ENCODE measurements around the gene ERF. TPM values are rescaled to one million over a fixed set of nuclear protein-coding genes. Genes with fewer than 3 reads are reported as not detected.
A peak's percentile ranks its signal among the peaks of the same experiment; 100 is the strongest.

ERF gene
- polyA plus RNA-seq (2011; rRNA removed) (29.4 and 31.1 TPM in 2 replicates), polyA minus RNA-seq (2011; rRNA and poly(A)+ RNA removed) (45.7 and 49.3 TPM in 2 replicates)

DNA sequence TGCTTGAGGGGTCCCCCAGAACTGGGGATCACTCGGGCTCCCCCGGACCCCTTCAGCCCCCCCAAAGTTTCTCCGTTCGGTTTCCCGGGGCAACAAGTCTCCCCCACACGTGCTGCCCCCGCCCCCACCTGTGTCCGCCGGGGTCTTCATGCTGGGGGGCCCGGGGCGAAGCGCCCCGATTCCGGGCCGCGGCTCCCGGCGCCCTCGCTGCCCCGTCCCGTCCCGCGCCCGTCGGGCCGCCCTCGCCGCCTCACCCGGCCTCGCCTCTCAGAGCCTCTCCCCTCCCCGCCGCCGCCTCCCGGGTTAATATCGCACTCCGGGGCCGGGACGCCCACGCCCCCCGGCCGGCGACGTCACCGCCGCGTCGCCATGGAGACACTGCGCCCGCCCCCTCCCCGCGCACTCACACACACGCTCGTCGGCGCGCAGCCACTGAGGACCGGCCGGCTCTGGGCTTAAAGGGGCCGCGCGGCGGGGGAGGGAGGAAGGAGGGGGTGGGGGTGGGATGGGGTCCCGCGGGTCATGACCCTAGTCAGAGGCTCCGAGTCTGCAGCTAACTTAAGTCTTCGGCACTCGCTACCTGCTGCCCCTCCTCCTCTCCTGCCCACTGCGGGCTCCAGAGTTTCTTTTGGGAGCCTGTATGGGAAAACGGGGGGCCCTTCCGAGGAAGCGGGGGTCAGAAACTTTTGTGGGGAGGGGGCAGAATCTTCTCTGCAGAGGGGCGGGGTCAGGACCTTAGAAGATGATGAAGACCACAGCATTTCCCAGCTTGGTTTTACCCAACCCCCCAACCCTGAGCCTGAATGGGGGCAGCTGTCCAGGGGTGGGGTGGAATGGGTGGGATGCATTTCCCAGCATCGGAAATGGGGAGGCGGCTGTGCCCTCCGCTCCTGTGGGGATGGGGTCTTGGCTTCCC is at the start of gene ERF:
Gene ERF, minus strand, starts transcription at position 279 of the 916 bp plus-strand sequence. Its CDS starts 129 bp downstream, at position 150.
- ChIA-PET POLR2A (interaction anchor here (0.9 to 1.7 kb wide), 3 partner anchors 9 to 142 kb away, joined by 4 to 5 read pairs (median 4); no protein-coding TSS in a partner anchor), CTCF (interaction anchor here (2.0 kb wide), 1 partner anchor 25 kb away, joined by 7 read pairs; no protein-coding TSS in a partner anchor)
- Histone ChIP-seq H3K27me3 (ENCODE audit: control insufficient read depth, insufficient read depth, low read length) (no peaks in the 10 kb centered on the region), H3K4me3 (ENCODE audit: low read depth, low read length) (peak within 1 kb of the TSS; percentile 94), H3K9me3 (ENCODE audit: control insufficient read depth, insufficient read depth, low read length) (peaks cover 7% of the 10 kb centered on the region; the same call in 1 of the 2 replicates), H3K27ac (ENCODE audit: low read depth, low read length) (peak within 1 kb of the TSS; percentile 75)
- TF ChIP-seq, protein P1, sequence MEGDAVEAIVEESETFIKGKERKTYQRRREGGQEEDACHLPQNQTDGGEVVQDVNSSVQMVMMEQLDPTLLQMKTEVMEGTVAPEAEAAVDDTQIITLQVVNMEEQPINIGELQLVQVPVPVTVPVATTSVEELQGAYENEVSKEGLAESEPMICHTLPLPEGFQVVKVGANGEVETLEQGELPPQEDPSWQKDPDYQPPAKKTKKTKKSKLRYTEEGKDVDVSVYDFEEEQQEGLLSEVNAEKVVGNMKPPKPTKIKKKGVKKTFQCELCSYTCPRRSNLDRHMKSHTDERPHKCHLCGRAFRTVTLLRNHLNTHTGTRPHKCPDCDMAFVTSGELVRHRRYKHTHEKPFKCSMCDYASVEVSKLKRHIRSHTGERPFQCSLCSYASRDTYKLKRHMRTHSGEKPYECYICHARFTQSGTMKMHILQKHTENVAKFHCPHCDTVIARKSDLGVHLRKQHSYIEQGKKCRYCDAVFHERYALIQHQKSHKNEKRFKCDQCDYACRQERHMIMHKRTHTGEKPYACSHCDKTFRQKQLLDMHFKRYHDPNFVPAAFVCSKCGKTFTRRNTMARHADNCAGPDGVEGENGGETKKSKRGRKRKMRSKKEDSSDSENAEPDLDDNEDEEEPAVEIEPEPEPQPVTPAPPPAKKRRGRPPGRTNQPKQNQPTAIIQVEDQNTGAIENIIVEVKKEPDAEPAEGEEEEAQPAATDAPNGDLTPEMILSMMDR (IDR thresholded peaks at IDR 0.05; ENCODE audit: low read depth, low read length), result no peak
- peak; percentile 58 for DNase-seq (ENCODE audit: low read depth, low spot score)

DNA sequence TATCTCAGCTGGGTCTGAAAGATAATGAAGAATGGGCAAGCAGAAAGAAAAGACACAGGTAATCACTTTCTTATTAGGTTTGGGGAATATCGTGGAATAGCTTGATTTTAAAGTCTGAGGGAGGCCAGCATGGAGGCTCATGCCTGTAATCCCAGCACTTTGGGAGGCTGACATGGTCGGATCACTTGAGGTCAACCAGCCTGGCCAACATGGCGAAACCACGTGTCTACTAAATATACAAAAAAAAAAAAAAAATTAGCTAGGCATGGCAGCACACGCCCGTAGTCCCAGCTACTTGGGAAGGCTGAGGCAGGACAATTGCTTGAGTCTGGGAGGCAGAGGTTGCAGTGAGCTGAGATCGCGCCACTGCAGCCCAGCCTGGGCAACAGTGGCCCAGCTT is 48.9 kb upstream of the ERF start:
- TF ChIP-seq, protein P1 (IDR thresholded peaks at IDR 0.05; ENCODE audit: low read depth, low read length), result no peak
- Histone ChIP-seq H3K9me3 (ENCODE audit: control insufficient read depth, insufficient read depth, low read length) (peaks cover 6% of the 10 kb centered on the region; the same call in 1 of the 2 replicates), H3K4me3 (ENCODE audit: low read depth, low read length) (no peak overlapping the region), H3K27me3 (ENCODE audit: control insufficient read depth, insufficient read depth, low read length) (no peaks in the 10 kb centered on the region), H3K27ac (ENCODE audit: low read depth, low read length) (no peak overlapping the region)
- DNase-seq (ENCODE audit: low read depth, low spot score), result no peak
- ChIA-PET POLR2A (no interaction called here), CTCF (interaction anchor here (0.6 to 1.0 kb wide), 4 partner anchors 10 to 114 kb away, joined by 3 read pairs; no protein-coding TSS in a partner anchor)

DNA sequence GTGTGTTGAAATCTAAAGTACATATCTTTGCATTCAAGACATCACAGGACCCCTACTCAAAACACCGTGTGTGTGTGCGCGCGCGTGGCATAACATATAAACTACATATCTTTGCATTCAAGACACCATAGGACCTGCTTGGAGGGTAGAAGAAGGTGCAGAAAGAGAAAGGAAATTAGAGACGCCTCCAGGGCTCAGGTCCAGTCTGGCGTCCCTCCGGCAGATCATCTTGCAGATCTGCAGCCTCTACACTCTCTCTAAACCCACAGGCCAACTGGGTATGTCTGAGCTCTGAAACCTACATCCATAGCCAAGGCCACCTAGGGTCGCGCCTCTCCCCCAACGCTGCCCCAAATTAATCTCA is 48.2 kb upstream of the ERF start:
- Histone ChIP-seq H3K27me3 (ENCODE audit: control insufficient read depth, insufficient read depth, low read length) (no peaks in the 10 kb centered on the region), H3K4me3 (ENCODE audit: low read depth, low read length) (peak overlapping the region; percentile 81), H3K9me3 (ENCODE audit: control insufficient read depth, insufficient read depth, low read length) (peaks cover 6% of the 10 kb centered on the region; the same call in 1 of the 2 replicates), H3K27ac (ENCODE audit: low read depth, low read length) (peak overlapping the region; percentile 21)
- CTCF ChIA-PET, result no interaction called here
- TF ChIP-seq, protein P1 (IDR thresholded peaks at IDR 0.05; ENCODE audit: low read depth, low read length), result no peak
- POLR2A ChIA-PET, result interaction anchor here (1.0 kb wide), 1 partner anchor 56 kb away, joined by 3 read pairs; no protein-coding TSS in a partner anchor
- DNase-seq (ENCODE audit: low read depth, low spot score), result no peak

DNA sequence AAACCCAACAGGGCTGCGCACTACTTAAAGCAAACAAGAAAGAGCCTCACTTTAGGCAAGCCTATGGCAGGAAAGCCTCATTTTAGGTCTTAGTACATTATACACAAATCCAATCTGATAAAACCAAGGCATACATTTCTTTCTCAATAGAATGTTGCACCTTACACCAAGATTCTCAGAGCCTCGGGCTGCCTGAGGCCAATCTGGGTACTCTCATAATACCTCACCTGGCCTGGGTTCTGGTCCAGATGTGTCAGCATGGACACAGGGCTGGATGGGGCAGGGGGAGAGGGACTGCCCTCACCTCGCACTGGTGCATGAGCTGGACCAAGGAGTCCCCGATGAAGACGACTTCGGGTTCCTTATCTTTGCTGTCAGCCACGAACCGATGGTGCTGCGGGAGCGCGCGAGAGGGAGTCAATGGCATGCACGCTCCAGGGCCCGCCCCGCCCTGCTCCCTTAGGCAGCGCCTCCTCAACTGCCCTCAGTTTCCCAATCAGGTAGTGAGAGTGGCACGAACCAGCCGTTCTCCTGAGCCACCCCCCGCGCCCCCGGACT is 46.8 kb upstream of the ERF start, which contains the start of gene PRR19:
Gene PRR19, plus strand, starts transcription at position 487 of the 558 bp plus-strand sequence. CDS start 7,453 bp downstream, outside the sequence.
- TF ChIP-seq, protein P1 (IDR thresholded peaks at IDR 0.05; ENCODE audit: low read depth, low read length), result no peak
- H3K27ac ChIP-seq (ENCODE audit: low read depth, low read length), result peak within 1 kb of the TSS; percentile 21
- peaks cover 3% of the 10 kb centered on the region; the same call in 1 of the 2 replicates for H3K9me3 ChIP-seq (ENCODE audit: control insufficient read depth, insufficient read depth, low read length)
- CTCF ChIA-PET, result no interaction called here
- H3K4me3 ChIP-seq (ENCODE audit: low read depth, low read length), result peak within 1 kb of the TSS; percentile 81
- no peak for DNase-seq (ENCODE audit: low read depth, low spot score)
- POLR2A ChIA-PET, result interaction anchor here (0.6 to 1.0 kb wide), 4 partner anchors 10 to 55 kb away, joined by 3 to 4 read pairs (median 4); no protein-coding TSS in a partner anchor
- H3K27me3 ChIP-seq (ENCODE audit: control insufficient read depth, insufficient read depth, low read length), result no peaks in the 10 kb centered on the region
